ENCODE measurements around the gene ADAM15.

- no peak for TF ChIP-seq CTCF (tag by site-specific recombination; IDR thresholded peaks at IDR 0.05)
- no peak for TF ChIP-seq MZF1 (tag by site-specific recombination; IDR thresholded peaks at IDR 0.05; ENCODE audit: borderline replicate concordance)
- no peak for TF ChIP-seq WT1 (tag by site-specific recombination; IDR thresholded peaks at IDR 0.05)
- peak; percentile 51 for TF ChIP-seq ZBTB20 (tag by site-specific recombination; IDR thresholded peaks at IDR 0.05)
- no peak for TF ChIP-seq ZNF280D (tag by site-specific recombination; IDR thresholded peaks at IDR 0.05)
- TF ChIP-seq ZBTB26 (tag by site-specific recombination; optimal IDR thresholded peaks at IDR 0.05): peak; percentile 12
- TF ChIP-seq ZNF138 (tag by site-specific recombination; IDR thresholded peaks at IDR 0.05; ENCODE audit: borderline replicate concordance): no peak
- no peak for TF ChIP-seq ZNF121 (tag by site-specific recombination; IDR thresholded peaks at IDR 0.05)
- TF ChIP-seq ZNF514 (tag by site-specific recombination; IDR thresholded peaks at IDR 0.05): no peak
- no peak for TF ChIP-seq ZFP3 (tag by site-specific recombination; IDR thresholded peaks at IDR 0.05; ENCODE audit: low read depth)
- TF ChIP-seq ZNF19 (tag by site-specific recombination; IDR thresholded peaks at IDR 0.05; ENCODE audit: low read depth): no peak
Observed at GRCh38 chr1:155001425-155001674, 49.8 kb upstream of the ADAM15 start.

Measured in HEK293 (cell line).